GDM1 (cell line): Measurements from ENCODE around the gene MORN3.
"Not testable (repeated sequence)": the region's sequence is repeated elsewhere in the genome, so short reads cannot be mapped to it uniquely, and the experiment has no call there.

ENCODE experiments used
- DNase-seq: peaks from one replicate; lab custom pipeline; 2025; lab: John Stamatoyannopoulos, UW

Gene MORN3

DNA sequence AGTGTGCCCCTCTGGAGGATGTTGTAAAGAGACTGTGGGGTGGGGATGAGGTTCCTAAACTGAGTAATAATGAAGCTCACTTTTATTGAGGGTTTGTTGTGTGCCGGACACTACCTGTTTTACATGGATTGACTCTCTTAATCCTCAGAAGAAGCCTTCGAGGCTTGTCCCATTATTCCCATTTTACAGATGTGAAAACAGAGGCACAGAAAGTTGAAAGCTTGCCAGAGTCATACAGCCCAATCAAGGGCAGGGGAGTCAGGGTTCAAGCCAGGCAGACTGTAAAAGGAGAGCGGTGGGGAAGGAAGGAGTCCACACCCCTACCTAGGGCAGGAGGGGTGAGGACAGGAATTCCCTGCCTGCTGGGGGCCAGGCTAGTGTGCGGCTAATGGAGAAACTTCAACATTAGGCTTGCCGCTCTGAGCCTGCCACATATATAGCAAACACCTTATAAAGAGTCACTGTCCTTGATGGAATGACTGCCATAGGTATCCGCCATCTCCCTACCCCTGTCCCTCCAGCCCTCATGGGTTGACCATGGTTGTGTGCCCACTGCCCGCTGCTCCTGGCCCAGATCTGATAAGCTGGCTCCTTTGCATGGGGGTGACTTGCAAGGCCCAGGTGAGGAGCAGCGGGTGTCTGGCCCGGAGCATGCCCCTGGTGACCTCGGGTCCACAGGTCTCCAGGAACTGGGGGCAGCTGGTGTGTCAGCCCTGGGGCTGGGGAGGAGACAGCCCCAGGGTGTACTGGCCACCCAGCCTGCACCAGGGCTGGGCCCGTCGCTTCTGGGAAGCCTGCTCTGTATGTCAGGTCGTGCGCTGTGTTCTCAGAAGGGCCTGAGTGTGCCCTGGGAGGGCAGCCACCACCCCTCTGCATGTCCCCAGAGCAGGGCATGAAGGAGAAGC is 30.9 kb downstream of the MORN3 start:
- no peak for DNase-seq

GRCh38 chr12:121637231-121637914 is 32.1 kb downstream of the MORN3 start:
- DNase-seq = peak; percentile 14

- no peak for DNase-seq
Observed at GRCh38 chr12:121634836-121635235, 34.6 kb downstream of the MORN3 start.

GRCh38 chr12:121633833-121634196 is 35.6 kb downstream of the MORN3 start:
- not testable (repeated sequence) for DNase-seq

DNA sequence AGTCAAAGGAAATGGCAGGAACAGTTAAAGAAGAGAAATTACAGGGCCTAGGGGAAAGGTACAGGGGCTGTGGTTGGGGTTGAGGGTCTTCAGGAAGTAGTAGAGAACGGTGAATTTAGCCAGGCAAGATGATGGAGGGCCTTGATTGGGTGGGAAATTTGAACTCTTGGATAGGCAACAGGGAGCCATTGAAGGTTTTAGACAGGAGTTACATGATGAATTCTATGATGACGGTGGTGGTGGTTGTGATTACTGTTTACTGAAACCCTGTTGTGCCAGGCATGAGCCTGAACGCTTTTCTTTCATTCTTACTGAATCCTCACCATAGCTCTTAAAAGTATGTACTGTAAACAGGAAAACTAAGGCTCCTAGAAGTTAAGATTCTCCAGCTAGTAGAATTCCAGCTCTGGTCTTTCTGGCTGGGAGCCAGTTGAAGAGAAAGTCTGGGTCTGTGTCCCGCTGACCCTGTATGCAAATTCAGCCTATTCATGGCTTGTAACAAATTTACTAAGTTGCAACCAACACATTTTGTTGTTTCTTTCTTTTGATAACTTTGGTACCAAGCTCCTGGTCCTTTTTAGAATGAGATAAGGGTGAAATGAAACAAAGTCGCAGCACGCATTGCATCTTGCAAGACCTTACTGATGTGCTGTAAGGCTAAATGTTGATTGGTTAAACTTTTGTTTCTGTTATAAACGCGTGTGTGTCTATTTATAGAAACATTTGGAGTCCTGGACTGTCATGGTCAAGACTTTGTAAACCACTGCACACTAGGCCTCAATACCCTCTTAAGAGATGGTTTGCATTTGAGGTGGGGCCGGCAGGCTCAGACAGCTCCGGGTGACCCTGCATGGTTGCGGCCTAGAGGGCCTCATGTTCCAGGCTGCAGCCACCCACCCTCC is 37.1 kb downstream of the MORN3 start:
- DNase-seq = no peak

DNA sequence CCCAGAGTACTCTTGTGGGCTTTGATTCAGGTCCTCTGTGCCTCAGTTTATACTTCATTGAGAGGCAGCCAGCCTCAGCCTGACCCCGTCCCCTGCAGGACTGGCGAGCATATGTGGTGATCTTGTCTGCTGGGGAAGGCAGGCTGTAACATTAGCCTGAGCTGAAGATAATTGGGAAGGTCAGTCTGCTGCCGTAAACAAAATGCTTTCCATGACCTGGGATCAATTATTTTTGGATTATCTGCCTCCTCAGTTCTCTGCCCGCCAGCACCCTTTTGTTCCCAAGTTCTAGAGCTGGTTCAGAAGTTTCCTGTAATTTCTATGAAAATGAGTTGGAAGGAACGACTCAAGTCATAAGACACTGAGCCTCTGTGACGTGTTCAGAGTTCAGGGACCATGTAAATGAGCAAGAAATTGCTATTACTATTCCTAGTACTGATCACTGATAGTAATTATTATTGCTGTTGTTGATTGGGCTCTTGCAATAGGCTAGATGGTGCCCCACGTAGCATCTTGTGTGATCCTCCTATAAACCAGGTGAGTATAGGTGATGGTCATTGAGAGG is 38.6 kb downstream of the MORN3 start:
- no peak for DNase-seq

DNA sequence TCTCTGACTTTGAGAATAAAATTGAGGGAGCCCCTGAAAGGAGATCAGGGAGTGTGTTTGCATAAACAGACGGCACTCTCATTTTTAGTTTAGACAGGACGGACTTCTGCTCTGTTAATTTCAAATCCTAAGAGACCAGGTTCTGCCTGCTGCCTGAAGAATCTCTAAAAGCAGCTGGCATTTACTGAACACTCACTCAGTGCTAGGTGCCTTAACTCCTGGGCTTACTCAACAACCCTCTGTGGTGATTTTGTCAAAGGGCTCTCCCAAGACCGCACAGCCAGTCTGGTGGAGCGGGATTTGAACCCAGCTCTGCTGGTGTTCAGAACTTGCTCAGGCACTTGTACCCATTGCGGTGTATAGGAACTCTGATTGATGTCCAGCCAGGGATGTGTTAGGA is 40.9 kb downstream of the MORN3 start:
- no peak for DNase-seq

GRCh38 chr12:121628037-121628436 is 41.4 kb downstream of the MORN3 start:
- DNase-seq = no peak

GRCh38 chr12:121626853-121627640 is 42.4 kb downstream of the MORN3 start:
- DNase-seq = peak; percentile 46

DNA sequence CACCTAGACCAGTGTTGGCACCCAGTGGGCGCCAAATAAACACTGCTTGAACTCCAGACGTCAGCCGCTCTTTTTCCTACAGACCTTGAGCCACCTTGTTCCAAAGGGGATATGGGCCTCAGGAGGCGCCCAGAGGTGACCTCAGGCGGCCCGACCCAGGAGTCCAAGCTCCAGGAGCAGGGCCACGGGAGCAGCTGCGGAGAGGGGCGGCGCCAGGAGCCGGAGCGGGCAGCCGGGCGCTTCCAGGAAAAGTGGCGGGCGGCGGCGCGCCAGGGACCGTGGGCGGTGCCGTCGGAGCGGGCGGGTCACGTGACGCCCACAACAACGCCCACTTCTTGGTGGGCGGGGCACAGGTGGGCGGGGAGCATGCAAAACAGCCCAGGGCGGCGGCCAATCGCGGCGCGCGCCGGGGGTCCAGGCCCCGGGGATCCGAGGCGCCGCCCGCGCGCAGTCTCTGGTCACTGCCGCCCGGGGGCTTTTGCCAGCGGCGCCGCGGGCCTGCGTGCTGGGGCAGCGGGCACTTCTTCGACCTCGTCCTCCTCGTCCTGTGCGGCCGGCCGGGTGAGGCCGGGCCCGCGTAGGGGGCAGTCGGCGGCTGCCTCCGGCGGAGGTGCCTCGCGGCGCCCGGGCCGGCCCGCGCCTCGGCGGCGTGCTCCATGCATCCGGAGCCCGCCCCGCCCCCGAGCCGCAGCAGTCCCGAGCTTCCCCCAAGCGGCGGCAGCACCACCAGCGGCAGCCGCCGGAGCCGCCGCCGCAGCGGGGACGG is 43.2 kb downstream of the MORN3 start, which contains the start of gene ORAI1:
ORAI1 (plus strand) TSS at position 444 of the 766 bp plus-strand sequence.
- peak; percentile 94 for DNase-seq

GRCh38 chr12:121620333-121620891 is 49.0 kb downstream of the MORN3 start:
- DNase-seq = peak; percentile 50

GRCh38 chr12:121618659-121619233 is 50.7 kb downstream of the MORN3 start:
- DNase-seq = no peak

GRCh38 chr12:121614872-121615467 is 54.5 kb downstream of the MORN3 start:
- DNase-seq = no peak

GRCh38 chr12:121613462-121613861 is 56.0 kb downstream of the MORN3 start:
- no peak for DNase-seq

DNA sequence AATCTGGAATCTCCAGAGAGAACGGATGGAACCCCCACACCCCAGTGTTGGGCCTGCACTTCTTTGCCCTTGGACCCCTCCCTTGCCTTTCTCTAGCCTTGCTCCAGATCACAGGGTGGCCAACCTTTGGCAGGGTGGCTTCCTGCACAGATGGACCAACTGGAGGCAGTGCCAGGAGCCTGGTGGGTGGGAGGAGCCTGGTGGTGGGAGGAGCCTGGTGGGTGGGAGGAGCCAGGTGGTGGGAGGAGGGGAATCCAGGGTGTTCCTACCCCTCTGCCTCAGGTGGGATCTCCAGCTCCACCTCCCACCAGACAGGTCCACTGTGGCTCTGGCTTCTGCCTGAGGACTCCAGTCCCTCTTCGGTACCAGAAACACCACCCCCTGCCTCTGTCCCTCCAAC is 58.1 kb downstream of the MORN3 start:
- DNase-seq = no peak

- no peak for DNase-seq
Observed at GRCh38 chr12:121610239-121611149, 59.0 kb downstream of the MORN3 start.

DNA sequence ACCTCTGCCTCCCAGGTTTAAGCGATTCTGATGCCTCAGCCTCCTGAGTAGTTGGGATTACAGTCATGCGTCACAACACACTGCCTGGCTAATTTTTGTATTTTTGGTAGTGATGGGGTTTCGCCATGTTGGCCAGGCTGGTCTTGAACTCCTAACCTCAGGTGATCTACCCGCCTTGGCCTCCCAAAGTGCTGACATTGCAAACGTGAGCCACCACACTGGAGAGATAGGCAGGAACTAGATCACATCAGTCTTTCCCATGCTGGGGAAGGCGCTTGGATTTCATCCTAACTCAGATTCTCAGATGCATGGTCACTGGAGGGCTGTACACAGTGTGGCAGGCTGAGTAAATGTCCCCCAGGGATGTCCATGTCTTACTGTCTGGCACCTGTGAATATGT is 61.2 kb downstream of the MORN3 start:
- DNase-seq = no peak

GRCh38 chr12:121603581-121603980 is 65.9 kb downstream of the MORN3 start:
- DNase-seq = no peak
